GM18511 (cell line): ENCODE results near the gene EPG5.
"Not testable (repeated sequence)": the region's sequence is repeated elsewhere in the genome, so short reads cannot be mapped to it uniquely, and the experiment has no call there.

Source experiments
- ATAC-seq: cut with Tn5 transposase; IDR thresholded peaks from one replicate; pipeline ENCODE4 v1.9.1; 2021; ENCODE audit warnings: mild to moderate bottlenecking, moderate library complexity; ENCODE audit not compliant: unreplicated experiment

The EPG5 gene

GRCh38 chr18:45967007-45967706 is at the start of gene EPG5:
Gene EPG5 (minus strand): TSS chr18:45967329. CDS start chr18:45967239, 90 bp downstream.
- peak; percentile 96 for ATAC-seq

GRCh38 chr18:46013484-46014189 is 46.5 kb upstream of the EPG5 start:
- ATAC-seq: peak; percentile 87

- ATAC-seq: no peak
These were observed 43.5 kb upstream of the EPG5 start for GRCh38 chr18:46010676-46011075.

- no peak for ATAC-seq
These were observed 42.9 kb upstream of the EPG5 start for GRCh38 chr18:46010050-46010449.

- ATAC-seq: no peak
These were observed 42.2 kb upstream of the EPG5 start for GRCh38 chr18:46009125-46009840.

GRCh38 chr18:46008531-46008930 is 41.4 kb upstream of the EPG5 start:
- ATAC-seq: no peak

- no peak for ATAC-seq
These were observed 40.0 kb upstream of the EPG5 start for GRCh38 chr18:46007165-46007564.

GRCh38 chr18:46002934-46003333 is 35.8 kb upstream of the EPG5 start:
- no peak for ATAC-seq

GRCh38 chr18:46001892-46002291 is 34.8 kb upstream of the EPG5 start:
- no peak for ATAC-seq

GRCh38 chr18:46001074-46001473 is 33.9 kb upstream of the EPG5 start:
- no peak for ATAC-seq

GRCh38 chr18:45999536-45999935 is 32.4 kb upstream of the EPG5 start:
- no peak for ATAC-seq

GRCh38 chr18:45998244-45998643 is 31.1 kb upstream of the EPG5 start:
- no peak for ATAC-seq

- ATAC-seq: no peak
These were observed 30.6 kb upstream of the EPG5 start for GRCh38 chr18:45997700-45998151.

GRCh38 chr18:45995461-45995860 is 28.3 kb upstream of the EPG5 start:
- no peak for ATAC-seq

- no peak for ATAC-seq
These were observed 26.3 kb upstream of the EPG5 start for GRCh38 chr18:45993438-45993837.

GRCh38 chr18:45992527-45992926 is 25.4 kb upstream of the EPG5 start:
- ATAC-seq: not testable (repeated sequence)

GRCh38 chr18:45991788-45992187 is 24.7 kb upstream of the EPG5 start:
- no peak for ATAC-seq

- no peak for ATAC-seq
These were observed 17.6 kb upstream of the EPG5 start for GRCh38 chr18:45984546-45985235.

GRCh38 chr18:45981821-45982220 is 14.7 kb upstream of the EPG5 start:
- ATAC-seq: no peak

GRCh38 chr18:45980229-45980628 is 13.1 kb upstream of the EPG5 start:
- no peak for ATAC-seq

GRCh38 chr18:45978084-45978483 is 11.0 kb upstream of the EPG5 start:
- no peak for ATAC-seq
